ENCODE results near the gene PUS10. TPM values are rescaled to one million over a fixed set of nuclear protein-coding genes. Genes with fewer than 3 reads are reported as not detected.
A peak's percentile ranks its signal among the peaks of the same experiment; 100 is the strongest.

The PUS10 gene
- total and polyA plus RNA-seq, 2 donors from 2014 or later = 3.0 to 5.7 TPM

DNA sequence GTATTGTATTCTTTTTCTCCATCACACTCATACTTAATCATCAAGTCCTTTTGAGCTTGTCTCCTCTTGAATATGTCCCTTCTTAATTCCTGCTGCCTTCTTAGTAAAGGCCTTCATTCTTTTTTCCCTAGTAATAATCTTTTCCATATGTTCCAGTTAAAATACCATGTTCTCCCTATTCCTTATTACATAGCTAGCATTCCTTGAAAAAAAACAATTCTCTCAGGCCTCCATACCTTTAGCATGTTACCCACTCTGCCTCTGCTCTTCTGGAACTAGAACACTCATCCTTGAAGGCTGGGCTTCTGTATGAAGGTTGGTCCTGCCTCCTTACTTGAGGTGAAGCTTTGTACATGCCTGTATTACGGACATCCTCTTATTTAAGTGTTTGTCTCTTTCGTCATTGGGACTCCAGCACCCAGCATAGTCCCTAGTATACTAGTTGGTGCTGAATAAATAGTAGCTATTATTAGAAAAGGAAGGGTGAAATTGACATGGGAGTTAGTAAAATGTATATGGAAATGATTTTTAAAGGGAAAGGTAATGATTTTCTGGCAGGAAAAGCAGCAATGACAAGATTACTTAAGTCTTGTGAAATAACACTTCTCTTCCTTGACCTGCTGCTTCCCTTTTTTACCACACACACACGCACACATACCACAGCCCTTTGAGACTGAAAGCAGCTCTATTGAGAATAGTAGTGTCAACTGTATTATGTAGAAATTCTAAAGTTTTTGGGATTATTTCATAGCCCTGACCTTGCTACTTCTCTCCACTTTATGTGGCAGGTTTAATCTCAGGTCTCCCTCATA is 91.1 kb downstream of the PUS10 start:
- H3K27me3 ChIP-seq (ENCODE audit: control insufficient read depth, insufficient read depth, low read length) = no peaks in the 10 kb centered on the region
- no peak overlapping the region for H3K27ac ChIP-seq (ENCODE audit: low read depth in 2 of 2, low read length in 2 of 2)
- peaks cover 2 to 14% (median 8%) of the 10 kb centered on the region in 3 donors for H3K36me3 ChIP-seq (ENCODE audit: control insufficient read depth in 2 of 3, insufficient read depth in 3 of 3, low read length in 3 of 3)
- no peak overlapping the region for H3K4me3 ChIP-seq (ENCODE audit: low read length in 3 of 3)
- intact Hi-C loops (cut with DNase I) = no loop called here
- FAIRE-seq (no peak), DNase-seq (no peak)
- TF ChIP-seq, protein P1, sequence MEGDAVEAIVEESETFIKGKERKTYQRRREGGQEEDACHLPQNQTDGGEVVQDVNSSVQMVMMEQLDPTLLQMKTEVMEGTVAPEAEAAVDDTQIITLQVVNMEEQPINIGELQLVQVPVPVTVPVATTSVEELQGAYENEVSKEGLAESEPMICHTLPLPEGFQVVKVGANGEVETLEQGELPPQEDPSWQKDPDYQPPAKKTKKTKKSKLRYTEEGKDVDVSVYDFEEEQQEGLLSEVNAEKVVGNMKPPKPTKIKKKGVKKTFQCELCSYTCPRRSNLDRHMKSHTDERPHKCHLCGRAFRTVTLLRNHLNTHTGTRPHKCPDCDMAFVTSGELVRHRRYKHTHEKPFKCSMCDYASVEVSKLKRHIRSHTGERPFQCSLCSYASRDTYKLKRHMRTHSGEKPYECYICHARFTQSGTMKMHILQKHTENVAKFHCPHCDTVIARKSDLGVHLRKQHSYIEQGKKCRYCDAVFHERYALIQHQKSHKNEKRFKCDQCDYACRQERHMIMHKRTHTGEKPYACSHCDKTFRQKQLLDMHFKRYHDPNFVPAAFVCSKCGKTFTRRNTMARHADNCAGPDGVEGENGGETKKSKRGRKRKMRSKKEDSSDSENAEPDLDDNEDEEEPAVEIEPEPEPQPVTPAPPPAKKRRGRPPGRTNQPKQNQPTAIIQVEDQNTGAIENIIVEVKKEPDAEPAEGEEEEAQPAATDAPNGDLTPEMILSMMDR (IDR thresholded peaks at IDR 0.05; ENCODE audit: borderline replicate concordance, extremely low read depth, insufficient read depth) = no peak
- no peaks in the 10 kb centered on the region for H3K4me1 ChIP-seq (ENCODE audit: control insufficient read depth in 2 of 3, insufficient read depth in 2 of 3, low read depth in 1 of 3, low read length in 3 of 3)
- H3K9me3 ChIP-seq (ENCODE audit: control insufficient read depth in 2 of 3, insufficient read depth in 1 of 3, low read length in 3 of 3) = no peaks in the 10 kb centered on the region
- no peak overlapping the region for H3K9ac ChIP-seq (ENCODE audit: low read length in 3 of 3)

- H3K9ac ChIP-seq (ENCODE audit: low read length in 3 of 3) = no peak overlapping the region
- H3K4me3 ChIP-seq (ENCODE audit: low read length in 3 of 3) = no peak overlapping the region
- no peaks in the 10 kb centered on the region for H3K9me3 ChIP-seq (ENCODE audit: control insufficient read depth in 2 of 3, insufficient read depth in 1 of 3, low read length in 3 of 3)
- H3K27ac ChIP-seq (ENCODE audit: low read depth in 2 of 2, low read length in 2 of 2) = no peak overlapping the region
- DNase-seq (peak in 1 of 5 donors; percentile 10), FAIRE-seq (no peak)
- peaks cover 4 to 17% (median 12%) of the 10 kb centered on the region in 3 donors for H3K36me3 ChIP-seq (ENCODE audit: control insufficient read depth in 2 of 3, insufficient read depth in 3 of 3, low read length in 3 of 3)
- no peaks in the 10 kb centered on the region for H3K4me1 ChIP-seq (ENCODE audit: control insufficient read depth in 2 of 3, insufficient read depth in 2 of 3, low read depth in 1 of 3, low read length in 3 of 3)
- TF ChIP-seq, protein P1 (IDR thresholded peaks at IDR 0.05; ENCODE audit: borderline replicate concordance, extremely low read depth, insufficient read depth) = no peak
- no peaks in the 10 kb centered on the region for H3K27me3 ChIP-seq (ENCODE audit: control insufficient read depth, insufficient read depth, low read length)
- intact Hi-C loops (cut with DNase I) = no loop called here
Observed at GRCh38 chr2:60925994-60926740, 91.9 kb downstream of the PUS10 start.

GRCh38 chr2:60907329-60907728 is 110.7 kb downstream of the PUS10 start:
- H3K9ac ChIP-seq (ENCODE audit: low read length in 3 of 3) = no peak overlapping the region
- intact Hi-C loops (cut with DNase I) = no loop called here

More at GRCh38 chr2:60907329-60907728, 110.7 kb downstream of the PUS10 start:
- TF ChIP-seq, protein P1 (IDR thresholded peaks at IDR 0.05; ENCODE audit: borderline replicate concordance, extremely low read depth, insufficient read depth) = no peak
- H3K9me3 ChIP-seq (ENCODE audit: control insufficient read depth in 2 of 3, insufficient read depth in 1 of 3, low read length in 3 of 3) = no peaks in the 10 kb centered on the region
- no peaks in the 10 kb centered on the region for H3K27me3 ChIP-seq (ENCODE audit: control insufficient read depth, insufficient read depth, low read length)
- no peak overlapping the region for H3K27ac ChIP-seq (ENCODE audit: low read depth in 2 of 2, low read length in 2 of 2)
- H3K36me3 ChIP-seq (ENCODE audit: control insufficient read depth in 2 of 3, insufficient read depth in 3 of 3, low read length in 3 of 3) = peaks cover 0 to 3% (median 0%) of the 10 kb centered on the region in 3 donors
- FAIRE-seq (no peak), DNase-seq (no peak)
- no peaks in the 10 kb centered on the region for H3K4me1 ChIP-seq (ENCODE audit: control insufficient read depth in 2 of 3, insufficient read depth in 2 of 3, low read depth in 1 of 3, low read length in 3 of 3)
- no peak overlapping the region for H3K4me3 ChIP-seq (ENCODE audit: low read length in 3 of 3)

All from kidney (tissue), 14 donors.